ENCODE results near the gene DTX3L.

Gene DTX3L

GRCh38 chr3:122536632-122537001, 27.5 kb upstream of the DTX3L start:
- in situ Hi-C loops (cut with HindIII; ENCODE audit: low pct_ligation_motif_present, low sequenced_read_pairs), result no loop called here
- Histone ChIP-seq H3K27ac (no peak overlapping the region), H3K4me3 (ENCODE audit: low read depth, low read length) (no peak overlapping the region), H3K36me3 (replicated peaks) (peaks cover 2% of the 10 kb centered on the region), H3K27me3 (replicated peaks) (no peaks in the 10 kb centered on the region)
- no peak for DNase-seq
- no peak for TF ChIP-seq CTCF (IDR thresholded peaks at IDR 0.05; ENCODE audit: low read depth, low read length, missing control alignments)

GRCh38 chr3:122538956-122539490, 25.1 kb upstream of the DTX3L start:
- H3K36me3 ChIP-seq (replicated peaks), result no peaks in the 10 kb centered on the region
- no peak overlapping the region for H3K27ac ChIP-seq
- in situ Hi-C loops (cut with HindIII; ENCODE audit: low pct_ligation_motif_present, low sequenced_read_pairs), result no loop called here
- no peak for DNase-seq
- H3K4me3 ChIP-seq (ENCODE audit: low read depth, low read length), result no peak overlapping the region
- no peak for TF ChIP-seq CTCF (IDR thresholded peaks at IDR 0.05; ENCODE audit: low read depth, low read length, missing control alignments)
- no peaks in the 10 kb centered on the region for H3K27me3 ChIP-seq (replicated peaks)

GRCh38 chr3:122546151-122546550, 18.0 kb upstream of the DTX3L start:
- Histone ChIP-seq H3K27me3 (replicated peaks) (no peaks in the 10 kb centered on the region), H3K4me3 (ENCODE audit: low read depth, low read length) (no peak overlapping the region), H3K27ac (no peak overlapping the region), H3K36me3 (replicated peaks) (peaks cover 5% of the 10 kb centered on the region)
- in situ Hi-C loops (cut with HindIII; ENCODE audit: low pct_ligation_motif_present, low sequenced_read_pairs), result no loop called here
- no peak for TF ChIP-seq CTCF (IDR thresholded peaks at IDR 0.05; ENCODE audit: low read depth, low read length, missing control alignments)
- DNase-seq, result no peak

- no peak for TF ChIP-seq CTCF (IDR thresholded peaks at IDR 0.05; ENCODE audit: low read depth, low read length, missing control alignments)
- no peak overlapping the region for H3K4me3 ChIP-seq (ENCODE audit: low read depth, low read length)
- no peak overlapping the region for H3K27ac ChIP-seq
- DNase-seq, result no peak
- peaks cover 10% of the 10 kb centered on the region for H3K36me3 ChIP-seq (replicated peaks)
- no peaks in the 10 kb centered on the region for H3K27me3 ChIP-seq (replicated peaks)
- in situ Hi-C loops (cut with HindIII; ENCODE audit: low pct_ligation_motif_present, low sequenced_read_pairs), result no loop called here
These were observed 16.1 kb upstream of the DTX3L start for GRCh38 chr3:122548076-122548475.

- no peak for TF ChIP-seq CTCF (IDR thresholded peaks at IDR 0.05; ENCODE audit: low read depth, low read length, missing control alignments)
- in situ Hi-C loops (cut with HindIII; ENCODE audit: low pct_ligation_motif_present, low sequenced_read_pairs), result no loop called here
- no peak for DNase-seq
- Histone ChIP-seq H3K36me3 (replicated peaks) (peaks cover 10% of the 10 kb centered on the region), H3K4me3 (ENCODE audit: low read depth, low read length) (no peak overlapping the region), H3K27me3 (replicated peaks) (no peaks in the 10 kb centered on the region), H3K27ac (no peak overlapping the region)
These were observed 15.5 kb upstream of the DTX3L start for GRCh38 chr3:122548619-122549018.

- no peak for DNase-seq
- Histone ChIP-seq H3K27me3 (replicated peaks) (no peaks in the 10 kb centered on the region), H3K27ac (no peak overlapping the region), H3K36me3 (replicated peaks) (peaks cover 7% of the 10 kb centered on the region), H3K4me3 (ENCODE audit: low read depth, low read length) (no peak overlapping the region)
- TF ChIP-seq CTCF (IDR thresholded peaks at IDR 0.05; ENCODE audit: low read depth, low read length, missing control alignments), result no peak
- in situ Hi-C loops (cut with HindIII; ENCODE audit: low pct_ligation_motif_present, low sequenced_read_pairs), result no loop called here
These were observed 11.0 kb upstream of the DTX3L start for GRCh38 chr3:122553171-122553570.
